Progenitor cell of endocrine pancreas (in vitro differentiated cells): ENCODE measurements around the gene XCL1. TPM values are rescaled to one million over a fixed set of nuclear protein-coding genes. Genes with fewer than 3 reads are reported as not detected.

Experiments used
- DNase-seq: peaks from one replicate; pipeline ENCODE4 v3.0.0; 2021; ENCODE audit warnings: low spot score; ENCODE audit not compliant: unreplicated experiment
- H3K27ac Mint-ChIP-seq: 2 replicates; pipeline ENCODE4 v1.8.0; 2021; ENCODE audit warnings: mild to moderate bottlenecking, moderate library complexity, mixed read lengths
- H3K27me3 Mint-ChIP-seq: 2 replicates; pipeline ENCODE4 v1.8.0; 2021; ENCODE audit warnings: mixed read lengths
- H3K36me3 Mint-ChIP-seq: 2 replicates; pipeline ENCODE4 v1.8.0; 2022; ENCODE audit warnings: mixed read lengths; ENCODE audit not compliant: insufficient read depth
- H3K4me1 Mint-ChIP-seq: 2 replicates; pipeline ENCODE4 v1.8.0; 2021; ENCODE audit warnings: low read depth, mixed read lengths
- H3K4me3 Mint-ChIP-seq: 2 replicates; pipeline ENCODE4 v1.8.0; 2021; ENCODE audit warnings: low read depth, mild to moderate bottlenecking, moderate library complexity, mixed read lengths
- H3K9me3 Mint-ChIP-seq: 2 replicates; pipeline ENCODE4 v1.8.0; 2021; ENCODE audit warnings: low read depth, mixed read lengths
- total RNA-seq: library from RNA; stranded (reverse); gene quantifications from 2 replicates; pipeline ENCODE4 v1.2.1, GENCODE V29; 2021
- TF ChIP-seq, protein P1 (sequence below): fragments of 200-600 bp; sonication (generic); IDR thresholded peaks from one replicate; pipeline ENCODE4 v1.5.0; 2021; ENCODE audit warnings: antibody characterized with exemption, mild to moderate bottlenecking; ENCODE audit not compliant: unreplicated experiment

Gene XCL1
- total RNA-seq, 1 donor from 2014 or later = 0.91 TPM

DNA sequence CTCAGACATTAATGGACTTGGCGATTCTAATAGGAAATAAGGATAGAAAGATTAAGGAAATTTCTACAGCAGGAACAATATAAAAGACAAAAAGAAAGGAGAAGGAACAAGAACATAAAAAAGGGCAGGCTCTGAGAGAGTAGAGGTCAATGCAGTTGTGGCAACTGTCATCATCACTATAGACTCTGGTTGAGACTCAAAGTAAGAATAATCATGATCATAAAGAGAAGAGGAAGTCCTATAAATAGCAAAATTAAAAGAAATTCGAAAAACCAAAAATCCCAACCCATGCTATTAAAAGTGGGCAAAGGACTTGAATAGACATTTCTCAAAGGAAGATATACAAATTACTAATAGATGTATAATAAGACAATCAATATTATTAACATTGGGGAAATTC, 14.4 kb upstream of the XCL1 start:
- Mint-ChIP-seq H3K36me3 (peaks cover 2% of the 10 kb centered on the region), H3K4me1 (peaks cover 1% of the 10 kb centered on the region), H3K9me3 (peaks cover 14% of the 10 kb centered on the region), H3K27me3 (no peaks in the 10 kb centered on the region), H3K27ac (no peak overlapping the region), H3K4me3 (no peak overlapping the region)
- DNase-seq = no peak
- TF ChIP-seq, protein P1, sequence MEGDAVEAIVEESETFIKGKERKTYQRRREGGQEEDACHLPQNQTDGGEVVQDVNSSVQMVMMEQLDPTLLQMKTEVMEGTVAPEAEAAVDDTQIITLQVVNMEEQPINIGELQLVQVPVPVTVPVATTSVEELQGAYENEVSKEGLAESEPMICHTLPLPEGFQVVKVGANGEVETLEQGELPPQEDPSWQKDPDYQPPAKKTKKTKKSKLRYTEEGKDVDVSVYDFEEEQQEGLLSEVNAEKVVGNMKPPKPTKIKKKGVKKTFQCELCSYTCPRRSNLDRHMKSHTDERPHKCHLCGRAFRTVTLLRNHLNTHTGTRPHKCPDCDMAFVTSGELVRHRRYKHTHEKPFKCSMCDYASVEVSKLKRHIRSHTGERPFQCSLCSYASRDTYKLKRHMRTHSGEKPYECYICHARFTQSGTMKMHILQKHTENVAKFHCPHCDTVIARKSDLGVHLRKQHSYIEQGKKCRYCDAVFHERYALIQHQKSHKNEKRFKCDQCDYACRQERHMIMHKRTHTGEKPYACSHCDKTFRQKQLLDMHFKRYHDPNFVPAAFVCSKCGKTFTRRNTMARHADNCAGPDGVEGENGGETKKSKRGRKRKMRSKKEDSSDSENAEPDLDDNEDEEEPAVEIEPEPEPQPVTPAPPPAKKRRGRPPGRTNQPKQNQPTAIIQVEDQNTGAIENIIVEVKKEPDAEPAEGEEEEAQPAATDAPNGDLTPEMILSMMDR = no peak

DNA sequence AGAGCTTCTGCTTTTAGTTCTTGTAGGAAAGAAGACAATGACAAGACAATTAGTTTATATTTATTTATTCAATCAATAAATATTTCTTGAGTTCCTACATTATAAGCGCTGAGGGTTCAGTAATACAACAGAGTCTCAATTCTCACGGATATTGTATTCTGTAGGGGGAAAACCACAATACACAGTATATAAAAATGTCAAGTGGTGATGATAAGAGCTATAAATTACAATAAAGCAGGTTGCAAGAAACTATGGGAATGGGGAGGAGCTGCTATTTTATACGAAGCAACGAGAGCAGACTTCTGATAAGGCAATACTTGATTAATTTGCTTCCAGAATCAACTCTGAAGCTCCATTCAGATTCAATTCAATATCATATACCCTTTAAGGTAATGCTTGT, 10.6 kb upstream of the XCL1 start:
- H3K27me3 Mint-ChIP-seq = no peaks in the 10 kb centered on the region

DNA sequence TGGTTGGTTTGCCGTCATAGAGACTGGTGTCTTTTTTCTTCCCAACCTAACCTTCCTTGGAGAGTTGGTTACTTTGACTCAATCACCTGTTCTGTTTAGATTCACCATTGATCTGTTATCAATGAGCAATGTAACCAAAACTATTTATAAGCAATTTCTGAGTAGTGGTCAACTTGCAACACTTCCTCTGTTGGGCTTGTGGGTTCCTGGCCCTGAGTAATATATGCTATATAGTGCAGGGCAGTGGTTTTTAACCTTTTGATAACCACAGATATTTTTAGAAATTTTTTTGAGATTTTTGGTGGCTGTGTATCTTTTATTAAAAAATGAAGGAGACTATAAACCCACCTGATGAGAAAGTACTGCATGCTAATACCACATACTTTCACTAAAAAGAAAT, 9.4 kb upstream of the XCL1 start:
- TF ChIP-seq, protein P1 = no peak
- Mint-ChIP-seq H3K27ac (no peak overlapping the region), H3K4me1 (no peaks in the 10 kb centered on the region), H3K9me3 (peaks cover 14% of the 10 kb centered on the region), H3K36me3 (peaks cover 2% of the 10 kb centered on the region), H3K27me3 (no peaks in the 10 kb centered on the region), H3K4me3 (no peak overlapping the region)
- DNase-seq = no peak

More for the DNA sequence above, 10.6 kb upstream of the XCL1 start:
- DNase-seq = no peak
- TF ChIP-seq, protein P1 = no peak
- no peaks in the 10 kb centered on the region for H3K4me1 Mint-ChIP-seq
- H3K27ac Mint-ChIP-seq = no peak overlapping the region
- no peak overlapping the region for H3K4me3 Mint-ChIP-seq
- H3K36me3 Mint-ChIP-seq = peaks cover 2% of the 10 kb centered on the region
- peaks cover 14% of the 10 kb centered on the region for H3K9me3 Mint-ChIP-seq

DNA sequence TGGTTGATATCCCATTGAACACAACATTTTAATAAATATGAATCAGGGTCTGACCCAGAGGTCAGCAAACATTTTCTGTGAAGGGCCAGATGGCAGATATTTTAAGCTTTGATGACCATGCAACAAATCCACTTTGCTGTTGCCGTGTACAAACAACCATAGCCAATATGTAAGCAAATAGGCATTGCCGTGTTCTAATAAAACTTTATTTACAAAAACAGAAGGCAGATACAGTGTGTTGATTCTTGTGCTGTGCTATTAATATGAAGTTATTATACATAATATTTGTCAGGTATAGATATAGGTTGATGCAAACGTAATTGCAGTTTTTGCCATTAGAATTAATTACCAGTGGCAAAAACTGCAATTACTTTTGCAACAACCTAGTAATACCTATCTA, 8.8 kb upstream of the XCL1 start:
- H3K4me1 Mint-ChIP-seq = no peaks in the 10 kb centered on the region
- no peak overlapping the region for H3K27ac Mint-ChIP-seq
- peaks cover 14% of the 10 kb centered on the region for H3K9me3 Mint-ChIP-seq
- TF ChIP-seq, protein P1 = no peak
- DNase-seq = no peak
- no peaks in the 10 kb centered on the region for H3K27me3 Mint-ChIP-seq
- no peak overlapping the region for H3K4me3 Mint-ChIP-seq
- H3K36me3 Mint-ChIP-seq = peaks cover 2% of the 10 kb centered on the region

DNA sequence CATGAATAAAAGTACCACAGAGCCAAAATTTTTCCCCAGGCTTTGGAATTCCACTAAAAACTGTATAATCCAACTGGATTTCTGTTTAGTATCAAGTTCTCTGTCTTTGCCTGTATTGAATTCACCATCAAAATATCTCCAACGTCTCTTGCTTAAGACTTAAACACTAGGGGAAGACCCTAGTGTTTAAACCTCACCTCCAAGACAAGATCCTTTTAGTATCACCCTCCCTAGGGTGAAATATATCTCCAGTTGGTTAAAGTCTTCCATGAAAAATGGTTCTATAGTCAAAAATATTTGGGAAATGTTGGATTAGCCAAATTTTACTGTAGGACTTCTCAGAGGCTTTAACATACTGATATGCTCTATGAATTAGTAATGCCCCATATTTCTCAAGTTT, 8.1 kb upstream of the XCL1 start:
- no peak for DNase-seq
- Mint-ChIP-seq H3K9me3 (peaks cover 6% of the 10 kb centered on the region), H3K27ac (no peak overlapping the region), H3K36me3 (peaks cover 1% of the 10 kb centered on the region), H3K4me3 (no peak overlapping the region), H3K4me1 (no peaks in the 10 kb centered on the region), H3K27me3 (no peaks in the 10 kb centered on the region)
- TF ChIP-seq, protein P1 = no peak
